Epithelial cell of esophagus (primary cell): ENCODE data around the gene BRD9.

Experiments used
- DNase-seq: peaks from one replicate; pipeline ENCODE4 v3.0.0; 2010; ENCODE audit warnings: low read depth
- H3K4me3 ChIP-seq: 2 replicates; pipeline ENCODE4 v1.5.1; 2011; ENCODE audit warnings: mild to moderate bottlenecking, low read length, control low read depth
- CTCF ChIP-seq: IDR thresholded peaks from 2 replicates; pipeline ENCODE4 v1.5.1; 2011; ENCODE audit warnings: low read depth, mild to moderate bottlenecking, low read length, control low read depth, inconsistent platforms; ENCODE audit not compliant: insufficient read depth; ENCODE audit errors: missing control alignments

Gene BRD9

GRCh38 chr5:912280-913091 lies 19.9 kb upstream of the BRD9 start:
- DNase-seq: peak; percentile 100
- TF ChIP-seq CTCF: peak; percentile 67
- H3K4me3 ChIP-seq: peak overlapping the region; percentile 16

DNA sequence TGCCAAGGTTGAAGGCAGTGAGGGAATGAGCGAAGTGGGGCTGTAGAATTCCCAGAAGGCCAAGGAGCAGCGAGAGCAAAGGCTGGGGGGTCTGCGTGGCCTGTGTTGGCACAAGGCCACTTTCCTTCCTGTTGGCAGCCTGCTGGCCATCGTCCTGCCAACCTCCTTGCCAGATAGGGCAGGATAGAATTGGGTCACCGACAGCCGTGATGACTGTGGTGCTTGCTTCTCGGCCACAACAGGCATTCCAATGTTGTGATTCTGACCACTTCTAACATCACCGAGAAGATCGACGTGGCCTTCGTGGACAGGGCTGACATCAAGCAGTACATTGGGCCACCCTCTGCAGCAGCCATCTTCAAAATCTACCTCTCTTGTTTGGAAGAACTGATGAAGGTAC lies 19.0 kb upstream of the BRD9 start:
- DNase-seq: peak; percentile 84
- no peak overlapping the region for H3K4me3 ChIP-seq
- no peak for TF ChIP-seq CTCF

- no peak for DNase-seq
- no peak for TF ChIP-seq CTCF
- no peak overlapping the region for H3K4me3 ChIP-seq
These were observed 18.2 kb upstream of the BRD9 start for GRCh38 chr5:910769-911160.

- H3K4me3 ChIP-seq: no peak overlapping the region
- DNase-seq: no peak
- TF ChIP-seq CTCF: no peak
These were observed 17.6 kb upstream of the BRD9 start for GRCh38 chr5:909994-910768.

- TF ChIP-seq CTCF: no peak
- no peak overlapping the region for H3K4me3 ChIP-seq
- DNase-seq: peak; percentile 85
These were observed 16.5 kb upstream of the BRD9 start for GRCh38 chr5:909086-909485.

DNA sequence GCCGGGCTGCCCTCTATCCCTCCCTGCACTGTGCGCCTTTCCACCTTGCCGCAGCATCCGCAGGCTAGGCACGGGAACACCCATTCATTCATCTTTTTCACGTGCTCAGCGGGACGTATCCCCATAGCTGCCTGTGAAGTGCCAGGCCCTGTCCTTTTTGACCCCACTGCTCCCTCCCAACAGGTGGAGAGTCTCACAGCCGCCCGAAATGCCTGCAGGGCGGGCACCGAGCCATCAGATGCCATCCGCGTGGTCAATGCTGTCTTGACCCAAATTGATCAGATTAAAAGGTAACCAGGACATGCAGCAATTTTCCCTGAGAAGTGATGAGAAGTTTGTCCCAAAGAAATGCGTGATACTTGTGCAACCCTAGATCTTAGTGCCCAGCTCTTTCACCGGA lies 15.6 kb upstream of the BRD9 start:
- no peak for TF ChIP-seq CTCF
- H3K4me3 ChIP-seq: no peak overlapping the region
- no peak for DNase-seq
